SK-N-SH (cell line): ENCODE measurements around the gene SLC35F4. TPM values are rescaled to one million over a fixed set of nuclear protein-coding genes. Genes with fewer than 3 reads are reported as not detected.

Experiments
- CTCF ChIA-PET: fragments of 300-600, 350-600 bp; formaldehyde crosslinking; extraction: SDS; loops from one replicate; lab custom pipeline; 2021; lab: Yijun Ruan, JAX
- POLR2A ChIA-PET: fragments of 350-600 bp; sonication (Branson Sonifier 250); formaldehyde crosslinking; extraction: SDS; loops from one replicate; lab custom pipeline; 2020; ENCODE audit warnings: antibody characterized with exemption, inconsistent platforms; lab: Yijun Ruan, JAX
- DNase-seq: peaks from one replicate; pipeline ENCODE4 v3.0.0; 2012
- H2AFZ ChIP-seq: fragments of 200-600 bp; sonication (generic); 2 replicates; pipeline ENCODE4 v1.8.1; 2016; ENCODE audit warnings: antibody characterized with exemption, mild to moderate bottlenecking, low read depth
- H3F3A ChIP-seq: fragments of 200-600 bp; sonication (generic); replicated peaks from 2 replicates; pipeline ENCODE3; 2016; ENCODE audit warnings: antibody characterized with exemption, mild to moderate bottlenecking; ENCODE audit not compliant: insufficient read depth
- H3K27ac ChIP-seq, 2 experiments: fragments of 200-500 bp in 1 of 2; fragments of 200-600 bp in 1 of 2; sonication (Bioruptor generic) in 1 of 2; sonication (generic), shearing (Covaris generic) in 1 of 2; 2 replicates each; pipeline versions ENCODE4 v1.5.1 to v1.6.1; 2014 to 2016; ENCODE audit warnings: low read depth in 2 of 2, inconsistent platforms in 1 of 2, low read length in 1 of 2, mild to moderate bottlenecking in 1 of 2, mixed read lengths in 1 of 2
- H3K27me3 ChIP-seq: fragments of 200-600 bp; sonication (generic), shearing (Covaris generic); 2 replicates; pipeline ENCODE4 v1.6.1; 2016; ENCODE audit warnings: mixed run types; ENCODE audit not compliant: insufficient read depth
- H3K36me3 ChIP-seq, 2 experiments: fragments of 200-500 bp in 1 of 2; fragments of 200-600 bp in 1 of 2; sonication (Bioruptor generic) in 1 of 2; sonication (generic) in 1 of 2; replicated peaks in 1 of 2; 2 replicates each; pipeline versions ENCODE3 to v1.5.1; 2014 to 2016; ENCODE audit warnings: low read length in 1 of 2, mild to moderate bottlenecking in 1 of 2; ENCODE audit not compliant: insufficient read depth in 2 of 2, control insufficient read depth in 1 of 2
- H3K4me1 ChIP-seq, 2 experiments: fragments of 200-500 bp in 1 of 2; fragments of 200-600 bp in 1 of 2; sonication (Bioruptor generic) in 1 of 2; sonication (generic), shearing (Covaris generic) in 1 of 2; 2 replicates each; pipeline versions ENCODE4 v1.5.1 to v1.6.1; 2014 to 2016; ENCODE audit warnings: low read depth in 1 of 2, low read length in 1 of 2, mixed run types in 1 of 2; ENCODE audit not compliant: insufficient read depth in 2 of 2, control insufficient read depth in 1 of 2
- H3K4me2 ChIP-seq: fragments of 200-600 bp; sonication (generic), shearing (Covaris generic); 2 replicates; pipeline ENCODE4 v1.6.1; 2017; ENCODE audit warnings: mixed run types
- H3K4me3 ChIP-seq, 2 experiments: fragments of 200-500 bp in 1 of 2; fragments of 200-600 bp in 1 of 2; sonication (Bioruptor generic) in 1 of 2; sonication (generic), shearing (Covaris generic) in 1 of 2; 2 replicates each; pipeline versions ENCODE4 v1.5.1 to v1.8.1; 2014 to 2016; ENCODE audit warnings: low read depth in 2 of 2, inconsistent platforms in 1 of 2, low read length in 1 of 2, mild to moderate bottlenecking in 1 of 2, mixed read lengths in 1 of 2, moderate library complexity in 1 of 2
- H3K79me2 ChIP-seq: fragments of 200-600 bp; sonication (generic); 2 replicates; pipeline ENCODE4 v1.8.1; 2017; ENCODE audit warnings: mild to moderate bottlenecking; ENCODE audit not compliant: insufficient read depth
- H3K9ac ChIP-seq: fragments of 200-600 bp; sonication (generic); 2 replicates; pipeline ENCODE4 v1.6.1; 2017; ENCODE audit warnings: mixed run types
- H3K9me2 ChIP-seq: fragments of 200-600 bp; sonication (generic); 2 replicates; pipeline ENCODE4 v1.6.1; 2017; ENCODE audit warnings: mixed run types
- H3K9me3 ChIP-seq: fragments of 200-600 bp; sonication (generic); 2 replicates; pipeline ENCODE4 v1.6.1; 2017; ENCODE audit warnings: mixed run types, mild to moderate bottlenecking, moderate library complexity
- H4K20me1 ChIP-seq: fragments of 200-600 bp; sonication (generic); 2 replicates; pipeline ENCODE4 v1.6.1; 2017; ENCODE audit warnings: mild to moderate bottlenecking, mixed run types; ENCODE audit not compliant: insufficient read depth
- EP300 ChIP-seq, 2 experiments: IDR thresholded peaks; 2 replicates each; pipeline versions ENCODE4 v1.4.0 to v1.6.1; 2012; ENCODE audit warnings: borderline replicate concordance in 1 of 2, low read depth in 1 of 2, low read length in 1 of 2
- EZH2phosphoT487 ChIP-seq: fragments of 200-600 bp; sonication (generic); IDR thresholded peaks from 2 replicates; pipeline ENCODE4 v1.6.1; 2017; ENCODE audit warnings: low read depth, mixed run types, mild to moderate bottlenecking, antibody characterized with exemption, moderate library complexity, borderline replicate concordance
- FOXM1 ChIP-seq: IDR thresholded peaks from 2 replicates; pipeline ENCODE4 v1.4.0; 2012; ENCODE audit warnings: low read depth, mild to moderate bottlenecking
- GATA2 ChIP-seq: sonication (generic); formaldehyde crosslinking; IDR thresholded peaks from 2 replicates; pipeline ENCODE4 v1.5.0; 2020; ENCODE audit warnings: mild to moderate bottlenecking, missing genetic modification reagents
- MEF2A ChIP-seq: IDR thresholded peaks from 2 replicates; pipeline ENCODE4 v1.4.0; 2012; ENCODE audit warnings: low read depth, borderline replicate concordance
- NFIC ChIP-seq: IDR thresholded peaks from 2 replicates; pipeline ENCODE4 v1.4.0; 2012; ENCODE audit warnings: borderline replicate concordance
- PBX3 ChIP-seq: IDR thresholded peaks from 2 replicates; pipeline ENCODE4; 2012
- POLR2AphosphoS5 ChIP-seq: IDR thresholded peaks from 2 replicates; pipeline ENCODE4 v1.6.1; 2012; ENCODE audit warnings: low read depth, low read length
- RCOR1 ChIP-seq: fragments of 150-350 bp; IDR thresholded peaks from 2 replicates; pipeline ENCODE4 v1.6.1; 2017; ENCODE audit warnings: antibody characterized with exemption, low read length
- RFX5 ChIP-seq: IDR thresholded peaks from 2 replicates; pipeline ENCODE4 v1.6.1; 2012; ENCODE audit warnings: mild to moderate bottlenecking, improper control_type of control experiment, low read length
- RXRA ChIP-seq: IDR thresholded peaks from 2 replicates; pipeline ENCODE4 v1.4.0; 2012; ENCODE audit warnings: low read depth, mild to moderate bottlenecking, borderline replicate concordance
- TAF1 ChIP-seq: IDR thresholded peaks from 2 replicates; pipeline ENCODE4 v1.6.1; 2012; ENCODE audit warnings: low read depth, mild to moderate bottlenecking, low read length, moderate library complexity, borderline replicate concordance
- TCF12 ChIP-seq: IDR thresholded peaks from 2 replicates; pipeline ENCODE4 v1.4.0; 2012
- USF1 ChIP-seq: IDR thresholded peaks from 2 replicates; pipeline ENCODE4 v1.4.0; 2012; ENCODE audit warnings: low read depth, borderline replicate concordance
- ZBTB33 ChIP-seq: IDR thresholded peaks from 2 replicates; pipeline ENCODE4 v1.4.0; 2012; ENCODE audit warnings: low read depth, borderline replicate concordance
- WGBS: methylation state at CpG from one replicate; pipeline ENCODE4 v1.1.6; 2017; ENCODE audit warnings: low lambda C conversion rate; 5-methylcytosine and 5-hydroxymethylcytosine counted together
- polyA plus RNA-seq, 3 experiments: library from polyadenylated mRNA; depleted of rRNA; stranded (reverse); fragments of >200 nt; gene quantifications; 2 replicates each; pipeline ENCODE4 v1.2.3, GENCODE V29; 2012
- TF ChIP-seq, protein P1 (sequence below): IDR thresholded peaks from 2 replicates; pipeline ENCODE4 v1.6.1; 2012; ENCODE audit warnings: mild to moderate bottlenecking, low read depth, low read length, moderate library complexity

Gene SLC35F4
- polyA plus RNA-seq, 1 of the 3 experiments (the other 2 are of a cell fraction), result not detected

DNA sequence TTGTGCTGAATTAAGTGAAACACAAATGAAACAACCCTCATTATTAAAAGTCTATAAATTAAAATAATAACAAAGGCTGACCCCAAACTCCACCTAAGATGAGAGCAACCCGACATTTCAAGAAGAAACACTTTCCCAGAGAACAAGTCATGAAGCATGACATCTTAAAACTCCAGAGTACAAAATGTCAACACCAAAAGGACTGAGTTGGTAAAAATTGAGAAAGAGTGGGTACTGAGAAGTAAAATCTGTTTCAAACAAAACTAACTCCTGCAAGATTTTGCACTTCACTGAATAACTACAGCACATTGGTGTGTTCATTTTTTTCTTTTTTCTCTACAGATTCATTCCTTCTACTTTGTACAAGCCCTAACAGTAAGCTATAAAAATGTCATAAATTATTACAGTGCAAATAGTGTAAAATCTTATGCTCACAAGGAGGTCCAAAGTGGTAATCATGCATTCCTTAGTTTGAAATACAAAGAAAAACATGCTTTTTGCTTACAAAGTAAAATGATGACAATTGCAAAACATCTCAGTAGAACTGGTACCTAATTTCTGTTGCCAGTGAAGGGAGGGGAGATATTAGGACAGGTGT lies 31.8 kb downstream of the SLC35F4 start:
- 0% methylated on average over 1 of the region's 1 CpG for WGBS
- no peak overlapping the region for H2AFZ ChIP-seq
- peaks cover 15% of the 10 kb centered on the region for H3F3A ChIP-seq
- peak overlapping the region in 1 of 2 experiments; percentile 57; a peak in 2 of 4 replicates for H3K27ac ChIP-seq
- no peaks in the 10 kb centered on the region for H3K9me2 ChIP-seq
- H3K4me2 ChIP-seq, result peak overlapping the region; percentile 54; the same call in 1 of the 2 replicates
- H3K4me3 ChIP-seq, result no peak overlapping the region
- 0 out of 2 replicates have a peak, but pooled peaks cover 7% of the 10 kb centered on the region for H3K27me3 ChIP-seq
- H3K79me2 ChIP-seq, result no peaks in the 10 kb centered on the region
- H3K9ac ChIP-seq, result no peak overlapping the region
- no peak for DNase-seq
- no peaks in the 10 kb centered on the region for H4K20me1 ChIP-seq
- H3K4me1 ChIP-seq, result peaks cover 0 to 25% of the 10 kb centered on the region in 2 experiments; a peak in 1 of 4 replicates
- TF ChIP-seq MEF2A, result no peak
- TF ChIP-seq USF1, result no peak
- TF ChIP-seq RXRA, result no peak
- TF ChIP-seq PBX3, result no peak
- no peak for TF ChIP-seq POLR2AphosphoS5
- TF ChIP-seq, protein P1, sequence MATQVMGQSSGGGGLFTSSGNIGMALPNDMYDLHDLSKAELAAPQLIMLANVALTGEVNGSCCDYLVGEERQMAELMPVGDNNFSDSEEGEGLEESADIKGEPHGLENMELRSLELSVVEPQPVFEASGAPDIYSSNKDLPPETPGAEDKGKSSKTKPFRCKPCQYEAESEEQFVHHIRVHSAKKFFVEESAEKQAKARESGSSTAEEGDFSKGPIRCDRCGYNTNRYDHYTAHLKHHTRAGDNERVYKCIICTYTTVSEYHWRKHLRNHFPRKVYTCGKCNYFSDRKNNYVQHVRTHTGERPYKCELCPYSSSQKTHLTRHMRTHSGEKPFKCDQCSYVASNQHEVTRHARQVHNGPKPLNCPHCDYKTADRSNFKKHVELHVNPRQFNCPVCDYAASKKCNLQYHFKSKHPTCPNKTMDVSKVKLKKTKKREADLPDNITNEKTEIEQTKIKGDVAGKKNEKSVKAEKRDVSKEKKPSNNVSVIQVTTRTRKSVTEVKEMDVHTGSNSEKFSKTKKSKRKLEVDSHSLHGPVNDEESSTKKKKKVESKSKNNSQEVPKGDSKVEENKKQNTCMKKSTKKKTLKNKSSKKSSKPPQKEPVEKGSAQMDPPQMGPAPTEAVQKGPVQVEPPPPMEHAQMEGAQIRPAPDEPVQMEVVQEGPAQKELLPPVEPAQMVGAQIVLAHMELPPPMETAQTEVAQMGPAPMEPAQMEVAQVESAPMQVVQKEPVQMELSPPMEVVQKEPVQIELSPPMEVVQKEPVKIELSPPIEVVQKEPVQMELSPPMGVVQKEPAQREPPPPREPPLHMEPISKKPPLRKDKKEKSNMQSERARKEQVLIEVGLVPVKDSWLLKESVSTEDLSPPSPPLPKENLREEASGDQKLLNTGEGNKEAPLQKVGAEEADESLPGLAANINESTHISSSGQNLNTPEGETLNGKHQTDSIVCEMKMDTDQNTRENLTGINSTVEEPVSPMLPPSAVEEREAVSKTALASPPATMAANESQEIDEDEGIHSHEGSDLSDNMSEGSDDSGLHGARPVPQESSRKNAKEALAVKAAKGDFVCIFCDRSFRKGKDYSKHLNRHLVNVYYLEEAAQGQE, result no peak
- TF ChIP-seq ZBTB33, result no peak
- no peak for TF ChIP-seq RCOR1
- TF ChIP-seq TCF12, result no peak
- TF ChIP-seq EZH2phosphoT487, result no peak
- TF ChIP-seq NFIC, result no peak
- no peak for TF ChIP-seq FOXM1
- TF ChIP-seq EP300 (IDR thresholded peaks at IDR 0.05; ENCODE audit: borderline replicate concordance in 1 of 2, low read depth in 1 of 2, low read length in 1 of 2), result no peak
- no peak for TF ChIP-seq RFX5
- TF ChIP-seq GATA2, result no peak
- TF ChIP-seq TAF1, result no peak
- ChIA-PET POLR2A (no interaction called here), CTCF (no interaction called here)
- H3K9me3 ChIP-seq, result no peaks in the 10 kb centered on the region
- H3K36me3 ChIP-seq, result no peaks in the 10 kb centered on the region
